ENCODE results near the gene CA4.
"Not testable (repeated sequence)": the region's sequence is repeated elsewhere in the genome, so short reads cannot be mapped to it uniquely, and the experiment has no call there.

- not testable (repeated sequence) for TF ChIP-seq EP300 (IDR thresholded peaks at IDR 0.05); CEBPB (IDR thresholded peaks at IDR 0.05); NFE2L2 (conservative IDR thresholded peaks at IDR 0.05; ENCODE audit: low read length); CTCF (IDR thresholded peaks at IDR 0.05)
These were observed 29.7 kb upstream of the CA4 start for GRCh38 chr17:60119807-60120748.
